ENCODE data around the gene PCSK1.

The PCSK1 gene

GRCh38 chr5:96433066-96433447 lies at the start of gene PCSK1:
Gene PCSK1, minus strand, starts transcription at chr5:96433248. Its CDS starts 206 bp downstream, at chr5:96433042.
- Mint-ChIP-seq H3K36me3 (ENCODE audit: low read depth) (no peaks in the 10 kb centered on the region), H3K4me1 (ENCODE audit: low read depth) (no peaks in the 10 kb centered on the region), H3K27ac (no peak within 1 kb of the TSS), H3K4me3 (no peak within 1 kb of the TSS), H3K27me3 (ENCODE audit: low read depth) (peaks cover 76% of the 10 kb centered on the region), H3K9me3 (peaks cover 3% of the 10 kb centered on the region)

DNA sequence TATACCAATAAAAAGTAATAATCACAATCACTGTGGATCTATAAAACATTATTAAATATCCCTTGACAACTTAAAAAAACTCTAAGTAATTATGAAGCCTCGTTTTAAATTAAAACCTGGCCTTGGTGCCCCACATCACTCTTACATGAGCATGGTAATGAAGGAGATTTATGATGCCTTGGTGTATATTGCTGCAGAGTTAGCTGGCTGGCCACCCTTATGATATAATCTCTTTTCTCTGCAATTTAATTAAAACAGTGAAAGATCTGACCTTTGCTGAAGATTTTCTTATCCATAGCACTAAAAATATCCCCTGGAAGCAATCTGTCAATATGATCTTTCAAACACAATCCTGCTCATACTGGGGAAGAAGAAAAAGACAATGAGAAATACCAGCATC lies 48.8 kb upstream of the PCSK1 start:
- Mint-ChIP-seq H3K4me1 (ENCODE audit: low read depth) (no peaks in the 10 kb centered on the region), H3K27me3 (ENCODE audit: low read depth) (no peaks in the 10 kb centered on the region), H3K4me3 (no peak overlapping the region), H3K9me3 (no peaks in the 10 kb centered on the region), H3K36me3 (ENCODE audit: low read depth) (no peaks in the 10 kb centered on the region), H3K27ac (no peak overlapping the region)

GRCh38 chr5:96481009-96481786 lies 48.1 kb upstream of the PCSK1 start:
- H3K36me3 Mint-ChIP-seq (ENCODE audit: low read depth) = no peaks in the 10 kb centered on the region
- no peak overlapping the region for H3K4me3 Mint-ChIP-seq
- no peaks in the 10 kb centered on the region for H3K4me1 Mint-ChIP-seq (ENCODE audit: low read depth)
- no peaks in the 10 kb centered on the region for H3K9me3 Mint-ChIP-seq
- no peaks in the 10 kb centered on the region for H3K27me3 Mint-ChIP-seq (ENCODE audit: low read depth)
- H3K27ac Mint-ChIP-seq = no peak overlapping the region

DNA sequence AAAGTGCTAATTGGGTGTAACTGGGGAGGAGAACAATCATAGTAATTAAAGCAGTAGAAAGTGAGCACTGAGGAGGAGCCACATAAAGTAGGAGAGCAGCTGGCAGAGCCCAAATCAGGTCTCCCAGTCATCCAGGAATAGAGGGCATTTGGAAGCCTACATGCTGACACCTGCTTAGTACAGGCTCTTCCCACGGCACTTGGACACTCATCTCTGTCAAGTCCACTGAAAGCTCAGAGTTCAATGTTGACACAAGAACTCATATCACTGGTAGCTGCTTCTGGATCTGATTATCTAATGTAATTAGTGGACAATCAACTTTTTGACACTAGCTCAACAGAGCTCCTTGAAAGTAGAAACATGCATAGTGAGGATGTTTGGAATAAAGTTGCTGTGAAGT lies 45.9 kb upstream of the PCSK1 start:
- no peaks in the 10 kb centered on the region for H3K27me3 Mint-ChIP-seq (ENCODE audit: low read depth)
- no peaks in the 10 kb centered on the region for H3K36me3 Mint-ChIP-seq (ENCODE audit: low read depth)
- no peak overlapping the region for H3K27ac Mint-ChIP-seq
- no peak overlapping the region for H3K4me3 Mint-ChIP-seq
- H3K4me1 Mint-ChIP-seq (ENCODE audit: low read depth) = no peaks in the 10 kb centered on the region
- no peaks in the 10 kb centered on the region for H3K9me3 Mint-ChIP-seq

DNA sequence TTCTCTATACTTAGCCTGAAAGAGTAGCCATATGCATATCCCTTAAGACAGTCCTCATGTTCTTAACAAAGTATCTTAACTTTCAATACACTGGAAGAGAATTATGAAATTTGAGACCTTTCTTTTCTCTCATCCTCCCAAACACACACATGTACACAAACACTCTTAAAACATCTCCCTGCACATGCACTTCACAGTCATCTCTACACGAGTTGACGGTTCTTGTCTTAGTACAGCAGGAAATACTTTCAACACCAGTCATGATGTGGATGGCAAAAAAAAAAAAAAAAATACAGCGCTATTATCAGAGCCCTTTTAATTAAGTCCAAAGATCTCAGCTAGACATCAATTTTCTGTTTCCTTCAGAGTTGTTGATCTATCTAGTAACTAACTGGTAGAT lies 43.6 kb upstream of the PCSK1 start:
- H3K36me3 Mint-ChIP-seq (ENCODE audit: low read depth) = no peaks in the 10 kb centered on the region
- no peaks in the 10 kb centered on the region for H3K9me3 Mint-ChIP-seq
- H3K4me3 Mint-ChIP-seq = no peak overlapping the region
- H3K27ac Mint-ChIP-seq = no peak overlapping the region
- H3K4me1 Mint-ChIP-seq (ENCODE audit: low read depth) = no peaks in the 10 kb centered on the region
- H3K27me3 Mint-ChIP-seq (ENCODE audit: low read depth) = no peaks in the 10 kb centered on the region

DNA sequence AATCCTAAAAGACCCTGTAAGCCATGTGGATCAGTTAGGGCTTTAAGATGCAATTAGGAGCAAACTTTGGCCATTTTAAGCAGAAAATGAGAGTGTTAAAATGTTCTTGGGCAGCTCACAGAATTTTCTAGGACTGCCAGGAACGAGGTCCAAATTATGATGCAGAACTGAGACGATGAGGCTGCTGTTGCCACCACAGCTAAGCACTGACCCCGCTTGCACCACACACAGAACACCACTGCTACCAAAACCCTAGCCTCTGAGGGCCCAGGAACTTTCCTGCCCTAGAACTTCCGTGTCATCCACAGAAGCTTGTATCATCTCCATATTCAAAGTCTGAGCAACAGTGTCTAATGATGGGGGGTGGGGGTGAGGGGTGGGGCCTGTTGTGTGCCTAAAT lies 41.0 kb upstream of the PCSK1 start:
- Mint-ChIP-seq H3K27ac (no peak overlapping the region), H3K27me3 (ENCODE audit: low read depth) (peaks cover 8% of the 10 kb centered on the region), H3K4me3 (no peak overlapping the region), H3K9me3 (no peaks in the 10 kb centered on the region), H3K36me3 (ENCODE audit: low read depth) (no peaks in the 10 kb centered on the region), H3K4me1 (ENCODE audit: low read depth) (no peaks in the 10 kb centered on the region)

- Mint-ChIP-seq H3K27ac (no peak overlapping the region), H3K4me1 (ENCODE audit: low read depth) (no peaks in the 10 kb centered on the region), H3K27me3 (ENCODE audit: low read depth) (peaks cover 8% of the 10 kb centered on the region), H3K9me3 (no peaks in the 10 kb centered on the region), H3K36me3 (ENCODE audit: low read depth) (no peaks in the 10 kb centered on the region), H3K4me3 (no peak overlapping the region)
Measured at GRCh38 chr5:96473155-96473554, 40.1 kb upstream of the PCSK1 start.

GRCh38 chr5:96470785-96471184 lies 37.7 kb upstream of the PCSK1 start:
- H3K4me3 Mint-ChIP-seq = no peak overlapping the region
- H3K36me3 Mint-ChIP-seq (ENCODE audit: low read depth) = no peaks in the 10 kb centered on the region
- peaks cover 13% of the 10 kb centered on the region for H3K27me3 Mint-ChIP-seq (ENCODE audit: low read depth)
- H3K9me3 Mint-ChIP-seq = no peaks in the 10 kb centered on the region
- H3K27ac Mint-ChIP-seq = no peak overlapping the region
- H3K4me1 Mint-ChIP-seq (ENCODE audit: low read depth) = no peaks in the 10 kb centered on the region

DNA sequence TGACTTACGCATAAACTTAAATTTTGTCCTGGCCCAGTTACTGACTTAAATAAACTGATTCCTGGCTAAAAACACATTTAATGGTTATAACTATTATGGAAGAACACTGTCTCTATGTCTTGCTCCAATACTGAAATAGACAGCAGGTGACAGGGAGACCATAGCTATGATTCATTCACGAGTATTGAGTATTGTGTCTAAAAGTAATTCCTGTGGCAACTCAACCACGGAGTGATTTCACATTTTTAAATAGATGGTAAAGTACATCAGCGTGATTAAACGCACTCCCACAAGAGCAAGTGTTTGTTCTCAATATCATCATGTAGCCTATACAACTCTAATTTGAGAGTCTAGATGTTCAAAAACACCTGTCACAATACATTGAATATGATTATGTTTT lies 35.9 kb upstream of the PCSK1 start:
- peaks cover 14% of the 10 kb centered on the region for H3K27me3 Mint-ChIP-seq (ENCODE audit: low read depth)
- no peaks in the 10 kb centered on the region for H3K36me3 Mint-ChIP-seq (ENCODE audit: low read depth)
- H3K9me3 Mint-ChIP-seq = no peaks in the 10 kb centered on the region
- no peak overlapping the region for H3K27ac Mint-ChIP-seq
- no peaks in the 10 kb centered on the region for H3K4me1 Mint-ChIP-seq (ENCODE audit: low read depth)
- H3K4me3 Mint-ChIP-seq = no peak overlapping the region

GRCh38 chr5:96463091-96463490 lies 30.0 kb upstream of the PCSK1 start:
- Mint-ChIP-seq H3K27me3 (ENCODE audit: low read depth) (peaks cover 21% of the 10 kb centered on the region), H3K4me1 (ENCODE audit: low read depth) (no peaks in the 10 kb centered on the region), H3K36me3 (ENCODE audit: low read depth) (no peaks in the 10 kb centered on the region), H3K27ac (no peak overlapping the region), H3K4me3 (no peak overlapping the region), H3K9me3 (no peaks in the 10 kb centered on the region)

DNA sequence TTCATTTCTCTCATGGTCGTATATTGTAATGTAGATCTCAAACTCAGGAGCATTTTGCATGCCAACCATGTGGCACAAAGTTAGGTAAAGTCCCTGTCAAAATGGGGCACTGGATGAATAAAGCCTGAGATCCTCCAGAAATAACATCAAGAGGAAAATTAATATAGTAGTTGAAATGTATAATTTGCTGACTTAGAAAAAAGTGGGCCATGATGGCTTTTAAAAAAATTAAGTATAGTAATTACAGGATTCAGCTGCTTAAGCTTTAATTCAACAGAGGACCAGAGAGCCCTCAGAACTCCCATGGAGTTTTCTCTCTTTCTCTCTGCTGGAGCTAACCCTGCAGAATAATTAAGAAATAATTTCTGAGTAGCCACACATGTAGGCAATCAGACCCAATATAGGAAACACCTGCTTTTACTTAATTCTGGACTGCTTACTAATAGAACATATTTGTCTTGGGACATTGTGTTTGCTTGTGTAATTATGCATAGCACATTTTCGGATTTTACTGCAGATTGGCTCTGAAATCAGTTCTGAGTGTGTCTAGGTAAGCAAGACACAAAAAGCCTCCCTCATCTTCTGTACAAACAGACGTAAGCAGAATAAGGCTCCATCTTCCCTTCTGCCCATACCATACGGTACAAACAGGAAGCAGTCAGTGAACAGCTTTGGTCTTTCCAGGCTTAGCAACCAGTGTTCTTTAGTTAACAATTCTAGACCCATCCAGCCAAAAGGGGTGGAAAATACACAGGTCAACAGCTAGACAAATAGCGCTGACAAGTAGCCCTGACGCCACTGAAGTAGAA lies 26.5 kb upstream of the PCSK1 start:
- Mint-ChIP-seq H3K36me3 (ENCODE audit: low read depth) (no peaks in the 10 kb centered on the region), H3K9me3 (no peaks in the 10 kb centered on the region), H3K27me3 (ENCODE audit: low read depth) (peaks cover 16% of the 10 kb centered on the region), H3K4me1 (ENCODE audit: low read depth) (peaks cover 4% of the 10 kb centered on the region), H3K27ac (no peak overlapping the region), H3K4me3 (no peak overlapping the region)

GRCh38 chr5:96458176-96458575 lies 25.1 kb upstream of the PCSK1 start:
- Mint-ChIP-seq H3K9me3 (no peaks in the 10 kb centered on the region), H3K27ac (no peak overlapping the region), H3K27me3 (ENCODE audit: low read depth) (peaks cover 16% of the 10 kb centered on the region), H3K36me3 (ENCODE audit: low read depth) (no peaks in the 10 kb centered on the region), H3K4me3 (no peak overlapping the region), H3K4me1 (ENCODE audit: low read depth) (peaks cover 4% of the 10 kb centered on the region)

DNA sequence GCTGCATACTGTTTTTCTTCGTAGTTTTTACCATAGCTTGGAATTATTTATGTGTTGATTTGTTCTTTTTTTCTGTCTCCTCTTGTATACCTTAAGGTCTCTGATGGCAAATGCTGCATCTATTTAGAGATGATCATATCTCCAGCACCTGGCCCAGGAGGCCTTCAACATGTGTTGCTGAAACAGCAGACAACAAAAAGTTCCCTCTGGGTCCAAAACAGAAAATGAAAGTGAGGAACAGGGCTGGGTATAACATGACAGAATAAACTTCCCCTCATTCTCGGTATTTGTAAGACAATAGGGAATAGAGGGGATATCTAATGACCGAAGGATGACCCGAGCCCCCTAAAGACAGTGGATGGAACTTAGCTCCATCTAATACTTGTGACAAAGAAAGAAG lies 22.7 kb upstream of the PCSK1 start:
- no peaks in the 10 kb centered on the region for H3K36me3 Mint-ChIP-seq (ENCODE audit: low read depth)
- H3K4me1 Mint-ChIP-seq (ENCODE audit: low read depth) = peaks cover 4% of the 10 kb centered on the region
- peaks cover 9% of the 10 kb centered on the region for H3K27me3 Mint-ChIP-seq (ENCODE audit: low read depth)
- H3K4me3 Mint-ChIP-seq = no peak overlapping the region
- no peaks in the 10 kb centered on the region for H3K9me3 Mint-ChIP-seq
- no peak overlapping the region for H3K27ac Mint-ChIP-seq

GRCh38 chr5:96453394-96453793 lies 20.3 kb upstream of the PCSK1 start:
- Mint-ChIP-seq H3K27me3 (ENCODE audit: low read depth) (peaks cover 8% of the 10 kb centered on the region), H3K4me1 (ENCODE audit: low read depth) (peaks cover 4% of the 10 kb centered on the region), H3K9me3 (no peaks in the 10 kb centered on the region), H3K36me3 (ENCODE audit: low read depth) (no peaks in the 10 kb centered on the region), H3K4me3 (no peak overlapping the region), H3K27ac (no peak overlapping the region)

- peaks cover 25% of the 10 kb centered on the region for H3K27me3 Mint-ChIP-seq (ENCODE audit: low read depth)
- H3K4me3 Mint-ChIP-seq = no peak overlapping the region
- no peaks in the 10 kb centered on the region for H3K4me1 Mint-ChIP-seq (ENCODE audit: low read depth)
- H3K9me3 Mint-ChIP-seq = no peaks in the 10 kb centered on the region
- H3K36me3 Mint-ChIP-seq (ENCODE audit: low read depth) = no peaks in the 10 kb centered on the region
- no peak overlapping the region for H3K27ac Mint-ChIP-seq
Measured at GRCh38 chr5:96447949-96448348, 14.9 kb upstream of the PCSK1 start.

Data from T-helper 1 cell treated with Interleukin-12 subunit alpha and Interleukin-12 subunit beta and Interleukin-4 antibody, amounts not matched to agents 30 μg/mL and 1 μg/mL, for 36 hours (primary cell).